ENCODE data around the gene SKIC8. TPM values are rescaled to one million over a fixed set of nuclear protein-coding genes. Genes with fewer than 3 reads are reported as not detected.

Gene SKIC8
- total RNA-seq, 1 donor from 2014 or later, result 54.3 TPM

- intact Hi-C loops (cut with DNase I), result loop anchor here (5.0 kb wide), 2 partner anchors 128 to 278 kb away; no protein-coding TSS in a partner anchor
- no peak for DNase-seq (ENCODE audit: extremely low spot score in 2 of 2)
- TF ChIP-seq CTCF (IDR thresholded peaks at IDR 0.05) (no peak), POLR2A (IDR thresholded peaks at IDR 0.05) (no peak), POLR2AphosphoS5 (IDR thresholded peaks at IDR 0.05; ENCODE audit: insufficient read depth in 1 of 2, low read depth in 1 of 2) (no peak)
- Histone ChIP-seq H3K9me3 (no peaks in the 10 kb centered on the region), H3K4me3 (no peak overlapping the region), H3K4me1 (no peaks in the 10 kb centered on the region), H3K27ac (no peak overlapping the region), H3K27me3 (no peaks in the 10 kb centered on the region), H3K36me3 (no peaks in the 10 kb centered on the region)
Observed at GRCh38 chr15:78239811-78240210, 59.6 kb downstream of the SKIC8 start.

- no peaks in the 10 kb centered on the region for H3K36me3 ChIP-seq
- no peaks in the 10 kb centered on the region for H3K4me1 ChIP-seq
- no peak for TF ChIP-seq CTCF (IDR thresholded peaks at IDR 0.05)
- no peak for TF ChIP-seq POLR2AphosphoS5 (IDR thresholded peaks at IDR 0.05; ENCODE audit: insufficient read depth in 1 of 2, low read depth in 1 of 2)
- no peak for TF ChIP-seq POLR2A (IDR thresholded peaks at IDR 0.05)
- intact Hi-C loops (cut with DNase I), result no loop called here
- DNase-seq (ENCODE audit: extremely low spot score in 2 of 2), result no peak
- H3K27ac ChIP-seq, result no peak overlapping the region
- H3K27me3 ChIP-seq, result no peaks in the 10 kb centered on the region
- H3K4me3 ChIP-seq, result no peak overlapping the region
- no peaks in the 10 kb centered on the region for H3K9me3 ChIP-seq
Observed at GRCh38 chr15:78237146-78237545, 62.3 kb downstream of the SKIC8 start.

- intact Hi-C loops (cut with DNase I), result no loop called here
- DNase-seq (ENCODE audit: extremely low spot score in 2 of 2), result no peak
Observed at GRCh38 chr15:78236491-78236890, 62.9 kb downstream of the SKIC8 start.

GRCh38 chr15:78234515-78235040 lies 64.8 kb downstream of the SKIC8 start, which contains the start of gene ACSBG1:
Gene ACSBG1, minus strand, starts transcription at chr15:78234565. Its CDS starts 64 bp downstream, at chr15:78234501.
- no peaks in the 10 kb centered on the region for H3K9me3 ChIP-seq
- H3K27me3 ChIP-seq, result no peaks in the 10 kb centered on the region
- no peak for DNase-seq (ENCODE audit: extremely low spot score in 2 of 2)
- intact Hi-C loops (cut with DNase I), result no loop called here
- H3K36me3 ChIP-seq, result no peaks in the 10 kb centered on the region
- no peak for TF ChIP-seq POLR2A (IDR thresholded peaks at IDR 0.05)
- no peak for TF ChIP-seq CTCF (IDR thresholded peaks at IDR 0.05)
- TF ChIP-seq POLR2AphosphoS5 (IDR thresholded peaks at IDR 0.05; ENCODE audit: insufficient read depth in 1 of 2, low read depth in 1 of 2), result no peak
- H3K4me3 ChIP-seq, result no peak within 1 kb of the TSS
- no peak within 1 kb of the TSS for H3K27ac ChIP-seq
- no peaks in the 10 kb centered on the region for H3K4me1 ChIP-seq

More at GRCh38 chr15:78236491-78236890, 62.9 kb downstream of the SKIC8 start:
- no peak for TF ChIP-seq POLR2A (IDR thresholded peaks at IDR 0.05)
- no peak for TF ChIP-seq CTCF (IDR thresholded peaks at IDR 0.05)
- no peak for TF ChIP-seq POLR2AphosphoS5 (IDR thresholded peaks at IDR 0.05; ENCODE audit: insufficient read depth in 1 of 2, low read depth in 1 of 2)
- Histone ChIP-seq H3K36me3 (no peaks in the 10 kb centered on the region), H3K4me1 (no peaks in the 10 kb centered on the region), H3K4me3 (no peak overlapping the region), H3K27me3 (no peaks in the 10 kb centered on the region), H3K9me3 (no peaks in the 10 kb centered on the region), H3K27ac (no peak overlapping the region)

GRCh38 chr15:78233496-78233895 lies 65.9 kb downstream of the SKIC8 start:
- Histone ChIP-seq H3K36me3 (no peaks in the 10 kb centered on the region), H3K27ac (no peak overlapping the region), H3K4me3 (no peak overlapping the region), H3K4me1 (no peaks in the 10 kb centered on the region), H3K27me3 (no peaks in the 10 kb centered on the region), H3K9me3 (no peaks in the 10 kb centered on the region)
- no peak for DNase-seq (ENCODE audit: extremely low spot score in 2 of 2)
- intact Hi-C loops (cut with DNase I), result no loop called here
- no peak for TF ChIP-seq POLR2AphosphoS5 (IDR thresholded peaks at IDR 0.05; ENCODE audit: insufficient read depth in 1 of 2, low read depth in 1 of 2)
- no peak for TF ChIP-seq POLR2A (IDR thresholded peaks at IDR 0.05)
- TF ChIP-seq CTCF (IDR thresholded peaks at IDR 0.05), result no peak
